NCI-H2171 (cell line): ENCODE data around the gene ANKRD24.
"Not testable (repeated sequence)": the region's sequence is repeated elsewhere in the genome, so short reads cannot be mapped to it uniquely, and the experiment has no call there.

ENCODE experiments used
- DNase-seq: peaks from one replicate; lab custom pipeline; 2025; lab: John Stamatoyannopoulos, UW

Gene ANKRD24

GRCh38 chr19:4230237-4230636 lies 47.7 kb downstream of the ANKRD24 start:
- DNase-seq: not testable (repeated sequence)

DNA sequence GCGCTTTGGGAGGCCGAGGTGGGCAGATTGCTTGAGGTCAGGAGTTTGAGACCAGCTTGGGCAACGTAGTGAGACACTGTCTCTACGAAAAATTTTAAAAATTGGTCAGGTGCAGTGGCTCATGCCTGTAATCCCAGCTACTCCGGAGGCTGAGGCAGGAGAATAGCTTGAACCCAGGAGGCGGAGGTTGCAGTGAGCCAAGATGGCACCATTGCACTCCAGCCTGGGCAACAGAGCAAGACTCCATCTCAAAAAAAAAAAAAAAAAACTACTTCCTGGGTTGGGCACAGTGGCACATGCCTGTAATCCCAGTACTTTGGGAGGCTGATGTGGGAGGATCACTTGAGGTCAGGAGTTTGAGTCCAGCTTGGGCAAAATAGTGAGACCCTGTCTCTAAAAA lies 49.0 kb downstream of the ANKRD24 start:
- DNase-seq: not testable (repeated sequence)

GRCh38 chr19:4232139-4232538 lies 49.6 kb downstream of the ANKRD24 start:
- DNase-seq: not testable (repeated sequence)

DNA sequence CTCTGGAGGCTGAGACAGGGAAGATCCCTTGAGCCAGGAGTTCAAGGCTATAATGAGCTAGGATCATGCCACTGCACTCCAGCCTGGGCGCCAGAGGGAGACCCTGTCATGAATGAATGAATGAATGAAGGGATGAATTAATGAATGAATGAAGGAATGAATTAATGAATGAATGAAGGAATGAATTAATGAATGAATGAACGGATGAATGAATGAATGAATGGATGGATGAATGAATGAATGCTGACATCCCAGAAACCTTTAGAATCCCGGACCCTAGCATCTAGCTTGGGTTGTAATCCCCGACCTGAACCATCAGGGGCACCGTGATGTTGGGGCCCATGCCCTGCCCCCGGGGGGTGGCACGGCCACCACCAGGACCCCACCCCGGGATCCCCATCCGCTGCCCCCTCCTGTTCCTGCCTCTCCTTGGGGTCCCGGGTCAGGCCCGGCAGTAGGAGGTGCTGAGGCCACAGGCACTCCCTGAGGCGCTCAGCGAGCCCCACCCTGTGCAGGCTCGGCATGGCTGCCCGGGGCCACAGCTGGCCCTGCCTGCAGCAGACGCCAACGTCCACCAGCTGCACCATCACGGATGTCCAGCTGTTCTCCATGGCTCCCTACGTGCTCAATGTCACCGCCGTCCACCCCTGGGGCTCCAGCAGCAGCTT lies 50.3 kb downstream of the ANKRD24 start:
- no peak for DNase-seq

GRCh38 chr19:4233282-4233853 lies 50.9 kb downstream of the ANKRD24 start:
- DNase-seq: no peak

DNA sequence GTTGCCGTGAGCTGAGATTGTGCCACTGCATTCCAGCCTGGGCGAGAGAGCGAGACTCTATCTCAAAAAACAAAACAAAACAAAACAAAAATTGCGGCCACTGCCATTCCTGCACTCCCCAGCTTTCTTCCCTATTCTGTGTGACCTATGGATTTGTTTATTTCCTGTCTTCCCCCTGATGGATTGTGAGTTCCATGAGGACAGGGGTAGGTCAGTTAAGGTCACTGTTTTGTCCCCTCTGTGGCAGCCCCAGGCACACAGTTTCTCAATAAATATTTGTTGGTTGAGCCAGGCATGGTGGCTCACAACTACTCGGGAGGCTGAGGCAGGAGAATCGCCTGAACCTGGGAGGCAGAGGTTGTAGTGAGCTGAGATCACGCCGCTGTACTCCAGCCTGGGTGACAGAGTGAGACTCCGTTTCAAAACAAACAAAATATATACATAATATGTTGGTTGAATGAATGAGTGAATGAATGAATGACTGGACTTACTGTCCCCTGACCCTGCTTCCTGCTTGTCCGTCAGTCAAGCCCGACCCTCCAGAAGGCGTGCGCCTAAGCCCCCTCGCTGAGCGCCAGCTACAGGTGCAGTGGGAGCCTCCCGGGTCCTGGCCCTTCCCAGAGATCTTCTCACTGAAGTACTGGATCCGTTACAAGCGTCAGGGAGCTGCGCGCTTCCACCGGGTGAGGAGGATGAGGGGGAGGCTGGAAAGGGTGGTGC lies 51.8 kb downstream of the ANKRD24 start:
- DNase-seq: no peak

DNA sequence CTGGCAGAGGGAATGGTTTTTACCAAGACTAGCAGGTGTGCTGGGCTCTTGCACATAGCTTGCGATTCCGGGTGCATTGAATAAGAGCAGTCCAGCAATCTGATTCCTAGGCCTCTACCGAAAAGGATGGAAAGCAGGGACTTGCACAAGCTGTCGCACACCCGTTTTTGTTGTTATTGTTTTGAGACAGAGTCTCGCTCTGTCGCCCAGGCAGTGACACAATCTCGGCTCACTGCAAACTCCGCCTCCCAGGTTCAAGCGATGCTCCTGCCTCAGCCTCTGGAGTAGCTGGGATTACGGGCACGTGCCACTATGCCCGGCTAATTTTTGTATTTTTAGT lies 52.3 kb downstream of the ANKRD24 start:
- DNase-seq: no peak

GRCh38 chr19:4237510-4237909 lies 55.0 kb downstream of the ANKRD24 start:
- not testable (repeated sequence) for DNase-seq

GRCh38 chr19:4238831-4239230 lies 56.3 kb downstream of the ANKRD24 start:
- no peak for DNase-seq

- DNase-seq: no peak
Measured at GRCh38 chr19:4241824-4242430, 59.4 kb downstream of the ANKRD24 start.

DNA sequence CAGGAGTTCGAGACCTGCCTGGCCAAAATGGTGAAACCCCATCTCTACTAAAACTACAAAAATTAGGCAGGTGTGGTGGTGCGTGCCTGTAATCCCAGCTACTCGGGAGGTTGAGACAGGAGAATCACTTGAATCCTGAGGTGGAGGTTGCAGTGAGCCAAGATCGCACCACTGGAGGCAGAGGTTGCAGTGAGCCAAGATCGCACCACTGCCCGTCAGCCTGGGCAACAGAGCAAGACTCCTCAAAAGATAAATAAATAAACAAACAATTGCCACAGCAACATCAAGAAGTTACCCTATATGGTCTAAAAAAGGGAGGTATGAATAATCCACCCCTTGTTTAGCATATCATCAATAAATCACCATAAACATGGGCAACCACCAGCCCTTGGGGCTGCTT lies 63.4 kb downstream of the ANKRD24 start:
- DNase-seq: not testable (repeated sequence)

- DNase-seq: peak; percentile 100
Measured at GRCh38 chr19:4246767-4247593, 64.5 kb downstream of the ANKRD24 start, which contains the start of gene YJU2. YJU2 (plus strand) TSS chr19:4247080; CDS start chr19:4247147, 67 bp downstream.

- no peak for DNase-seq
Measured at GRCh38 chr19:4256563-4256962, 74.1 kb downstream of the ANKRD24 start.

GRCh38 chr19:4257025-4257424 lies 74.5 kb downstream of the ANKRD24 start:
- DNase-seq: no peak

GRCh38 chr19:4258181-4258580 lies 75.7 kb downstream of the ANKRD24 start:
- DNase-seq: no peak

GRCh38 chr19:4260613-4261191 lies 78.2 kb downstream of the ANKRD24 start:
- no peak for DNase-seq

GRCh38 chr19:4264812-4265211 lies 82.3 kb downstream of the ANKRD24 start:
- DNase-seq: no peak

- DNase-seq: no peak
Measured at GRCh38 chr19:4266253-4267000, 83.9 kb downstream of the ANKRD24 start.

- DNase-seq: no peak
Measured at GRCh38 chr19:4267101-4267900, 84.8 kb downstream of the ANKRD24 start.
